Posterior cingulate gyrus (tissue), 11 donors: ENCODE data around the gene GIMAP8.
"Not testable (repeated sequence)": the region's sequence is repeated elsewhere in the genome, so short reads cannot be mapped to it uniquely, and the experiment has no call there.

Experiments
- DNase-seq, 10 donors: peaks; one replicate each; pipeline versions ENCODE4 v3.0.0 to v3.0.0-alpha.2; 2020 to 2021; ENCODE audit warnings: mixed read lengths in 3 of 10
- intact Hi-C: fragments of 100-400 bp; cut with DNase I; formaldehyde crosslinking; loops from one replicate; pipeline ENCODE4 v1.15.1; 2023

The GIMAP8 gene

GRCh38 chr7:150457064-150457463, 6.6 kb downstream of the GIMAP8 start:
- intact Hi-C loops: loop anchor here (10.0 kb wide), 1 partner anchor 108 kb away; the partner anchor contains the start of gene GIMAP4
- DNase-seq: not testable (repeated sequence)

- intact Hi-C loops: loop anchor here (10.0 kb wide), 1 partner anchor 107 kb away; the partner anchor contains the start of gene GIMAP4
Measured at GRCh38 chr7:150458235-150458634, 7.8 kb downstream of the GIMAP8 start.

GRCh38 chr7:150458756-150459155, 8.3 kb downstream of the GIMAP8 start:
- no peak for DNase-seq
- intact Hi-C loops: loop anchor here (10.0 kb wide), 1 partner anchor 106 kb away; the partner anchor contains the start of gene GIMAP4

More at GRCh38 chr7:150458235-150458634, 7.8 kb downstream of the GIMAP8 start:
- no peak for DNase-seq

- DNase-seq: no peak
- intact Hi-C loops: no loop called here
Measured at GRCh38 chr7:150461520-150461919, 11.1 kb downstream of the GIMAP8 start.

GRCh38 chr7:150462413-150462812, 12.0 kb downstream of the GIMAP8 start:
- intact Hi-C loops: no loop called here
- no peak for DNase-seq

GRCh38 chr7:150463461-150463860, 13.0 kb downstream of the GIMAP8 start:
- DNase-seq: no peak
- intact Hi-C loops: no loop called here

GRCh38 chr7:150464962-150465361, 14.5 kb downstream of the GIMAP8 start:
- DNase-seq: no peak
- intact Hi-C loops: no loop called here

- intact Hi-C loops: no loop called here
- DNase-seq: no peak
Measured at GRCh38 chr7:150465414-150465813, 15.0 kb downstream of the GIMAP8 start.

GRCh38 chr7:150466477-150466876, 16.0 kb downstream of the GIMAP8 start:
- no peak for DNase-seq
- intact Hi-C loops: no loop called here

GRCh38 chr7:150468241-150468640, 17.8 kb downstream of the GIMAP8 start:
- intact Hi-C loops: no loop called here

GRCh38 chr7:150471886-150472285, 21.5 kb downstream of the GIMAP8 start:
- intact Hi-C loops: no loop called here
- no peak for DNase-seq

More at GRCh38 chr7:150468241-150468640, 17.8 kb downstream of the GIMAP8 start:
- DNase-seq: no peak

- no peak for DNase-seq
- intact Hi-C loops: no loop called here
Measured at GRCh38 chr7:150473902-150474301, 23.5 kb downstream of the GIMAP8 start.

- DNase-seq: no peak
- intact Hi-C loops: no loop called here
Measured at GRCh38 chr7:150476285-150476684, 25.9 kb downstream of the GIMAP8 start.

GRCh38 chr7:150476819-150477631, 26.6 kb downstream of the GIMAP8 start:
- intact Hi-C loops: no loop called here

GRCh38 chr7:150479023-150479716, 28.7 kb downstream of the GIMAP8 start:
- no peak for DNase-seq

More at GRCh38 chr7:150476819-150477631, 26.6 kb downstream of the GIMAP8 start:
- no peak for DNase-seq

GRCh38 chr7:150481186-150481920, 30.9 kb downstream of the GIMAP8 start:
- intact Hi-C loops: no loop called here
- no peak for DNase-seq

More at GRCh38 chr7:150479023-150479716, 28.7 kb downstream of the GIMAP8 start:
- intact Hi-C loops: no loop called here

- DNase-seq: no peak
- intact Hi-C loops: no loop called here
Measured at GRCh38 chr7:150481922-150482321, 31.5 kb downstream of the GIMAP8 start.

GRCh38 chr7:150483514-150483913, 33.1 kb downstream of the GIMAP8 start:
- DNase-seq, intact Hi-C loops: not testable (repeated sequence)

- intact Hi-C loops, DNase-seq: not testable (repeated sequence)
Measured at GRCh38 chr7:150484071-150484470, 33.6 kb downstream of the GIMAP8 start.

GRCh38 chr7:150487625-150488024, 37.2 kb downstream of the GIMAP8 start:
- no peak for DNase-seq
- intact Hi-C loops: no loop called here

GRCh38 chr7:150489782-150490181, 39.4 kb downstream of the GIMAP8 start:
- DNase-seq: no peak
- intact Hi-C loops: no loop called here
